Caco-2 (cell line): ENCODE data around the gene FGFRL1. TPM values are rescaled to one million over a fixed set of nuclear protein-coding genes. Genes with fewer than 3 reads are reported as not detected.

Experiments used
- BruUV-seq: library from RNA; stranded (reverse); fragments of 400-500 nt; replicated peaks from 2 replicates; lab custom pipeline; 2021; lab: Mats Ljungman, UMichigan
- CTCF ChIA-PET: fragments of 300-600 bp; sonication (Branson Sonifier 250); formaldehyde crosslinking; loops from one replicate; lab custom pipeline; 2022; ENCODE audit warnings: antibody characterized with exemption; lab: Charles Lee
- POLR2A ChIA-PET: fragments of 300-600 bp; sonication (Branson Sonifier 250); formaldehyde crosslinking; loops from one replicate; lab custom pipeline; 2022; ENCODE audit warnings: antibody characterized with exemption; lab: Charles Lee
- DNase-seq, 2 experiments: peaks; one replicate each; pipeline versions ENCODE4 v3.0.0 to v3.0.0-alpha.2; 2020 to 2022
- H3K27me3 ChIP-seq: replicated peaks from 2 replicates; pipeline ENCODE4 v1.6.0; 2011; ENCODE audit warnings: low read length; ENCODE audit not compliant: control insufficient read depth, insufficient read depth
- H3K36me3 ChIP-seq: 2 replicates; pipeline ENCODE4 v1.5.1; 2011; ENCODE audit warnings: low read length; ENCODE audit not compliant: control insufficient read depth, insufficient read depth
- H3K4me1 ChIP-seq: fragments of 250-450 bp; sonication (Bioruptor Pico); 2 replicates; pipeline ENCODE4 v1.5.1; 2020; ENCODE audit warnings: mild to moderate bottlenecking
- H3K4me3 ChIP-seq: 2 replicates; pipeline ENCODE4 v1.5.1; 2011; ENCODE audit warnings: low read depth, mild to moderate bottlenecking, control low read depth, low read length
- H3K9me3 ChIP-seq: fragments of 250-450 bp; sonication (Bioruptor Pico); 2 replicates; pipeline ENCODE4 v1.5.1; 2020; ENCODE audit warnings: mild to moderate bottlenecking, moderate library complexity
- H3K27ac Mint-ChIP-seq: one replicate; pipeline ENCODE4 v1.8.0; 2022; ENCODE audit warnings: mixed read lengths; ENCODE audit not compliant: unreplicated experiment
- H3K27me3 Mint-ChIP-seq: one replicate; pipeline ENCODE4 v1.8.0; 2022; ENCODE audit warnings: mixed read lengths; ENCODE audit not compliant: insufficient read depth, unreplicated experiment
- H3K36me3 Mint-ChIP-seq: one replicate; pipeline ENCODE4 v1.8.0; 2022; ENCODE audit warnings: mild to moderate bottlenecking, mixed read lengths; ENCODE audit not compliant: insufficient read depth, unreplicated experiment
- H3K4me1 Mint-ChIP-seq: one replicate; pipeline ENCODE4 v1.8.0; 2022; ENCODE audit warnings: low read depth, mixed read lengths; ENCODE audit not compliant: unreplicated experiment
- H3K4me3 Mint-ChIP-seq: one replicate; pipeline ENCODE4 v1.8.0; 2022; ENCODE audit warnings: mild to moderate bottlenecking, moderate library complexity, mixed read lengths; ENCODE audit not compliant: unreplicated experiment
- H3K9me3 Mint-ChIP-seq: one replicate; pipeline ENCODE4 v1.8.0; 2022; ENCODE audit warnings: mixed read lengths; ENCODE audit not compliant: unreplicated experiment
- CTCF ChIP-seq, 2 experiments: fragments of 200-600 bp in 1 of 2; IDR thresholded peaks; 1 replicate in 1 of 2; 2 replicates in 1 of 2; pipeline versions ENCODE4 v1.5.1 to v1.8.0; 2011 to 2022; ENCODE audit warnings: antibody characterized with exemption in 1 of 2, control low read depth in 1 of 2, inconsistent platforms in 1 of 2, low read depth in 1 of 2, low read length in 1 of 2, mild to moderate bottlenecking in 1 of 2, moderate library complexity in 1 of 2; ENCODE audit not compliant: insufficient read depth in 1 of 2, severe bottlenecking in 1 of 2, unreplicated experiment in 1 of 2
- intact Hi-C: fragments of 100-400 bp; cut with micrococcal nuclease; formaldehyde crosslinking; loops from one replicate; pipeline ENCODE4 v1.10.0; 2022; ENCODE audit not compliant: unreplicated experiment
- total RNA-seq: library from RNA; stranded (reverse); gene quantifications from 2 replicates; pipeline ENCODE4 v1.2.3, GENCODE V29; 2022

The FGFRL1 gene
- total RNA-seq, 1 experiment from 2014 or later = 26.0 TPM

GRCh38 chr4:1047976-1048772 is 36.7 kb downstream of the FGFRL1 start:
- BruUV-seq = no TSS peak
- no peak overlapping the region for H3K27ac Mint-ChIP-seq
- POLR2A ChIA-PET = no interaction called here

GRCh38 chr4:1048773-1049590 is 37.6 kb downstream of the FGFRL1 start:
- Histone ChIP-seq H3K27me3 (no peaks in the 10 kb centered on the region), H3K4me1 (peaks cover 21% of the 10 kb centered on the region), H3K36me3 (no peaks in the 10 kb centered on the region), H3K9me3 (no peaks in the 10 kb centered on the region), H3K4me3 (no peak overlapping the region)
- CTCF ChIA-PET = no interaction called here
- TF ChIP-seq CTCF (IDR thresholded peaks at IDR 0.05; ENCODE audit: insufficient read depth in 1 of 2, low read depth in 1 of 2, low read length in 1 of 2, severe bottlenecking in 1 of 2, unreplicated experiment in 1 of 2) = no peak
- no TSS peak for BruUV-seq
- Mint-ChIP-seq H3K27me3 (peaks cover 9% of the 10 kb centered on the region), H3K36me3 (no peaks in the 10 kb centered on the region), H3K4me1 (no peaks in the 10 kb centered on the region), H3K27ac (no peak overlapping the region), H3K9me3 (no peaks in the 10 kb centered on the region), H3K4me3 (no peak overlapping the region)
- POLR2A ChIA-PET = no interaction called here
- DNase-seq = peak in 1 of 2 experiments; percentile 29
- intact Hi-C loops = no loop called here

More at GRCh38 chr4:1047976-1048772, 36.7 kb downstream of the FGFRL1 start:
- Histone ChIP-seq H3K9me3 (no peaks in the 10 kb centered on the region), H3K4me1 (peaks cover 29% of the 10 kb centered on the region), H3K36me3 (no peaks in the 10 kb centered on the region), H3K4me3 (no peak overlapping the region), H3K27me3 (no peaks in the 10 kb centered on the region)
- H3K4me1 Mint-ChIP-seq = peaks cover 3% of the 10 kb centered on the region
- TF ChIP-seq CTCF (IDR thresholded peaks at IDR 0.05; ENCODE audit: insufficient read depth in 1 of 2, low read depth in 1 of 2, low read length in 1 of 2, severe bottlenecking in 1 of 2, unreplicated experiment in 1 of 2) = no peak
- no peak overlapping the region for H3K4me3 Mint-ChIP-seq
- H3K36me3 Mint-ChIP-seq = no peaks in the 10 kb centered on the region
- peak in 1 of 2 experiments; percentile 25 for DNase-seq
- intact Hi-C loops = no loop called here
- no peaks in the 10 kb centered on the region for H3K9me3 Mint-ChIP-seq
- CTCF ChIA-PET = interaction anchor here (0.5 kb wide), 1 partner anchor 961 kb away, joined by 3 read pairs; no protein-coding TSS in a partner anchor
- peaks cover 7% of the 10 kb centered on the region for H3K27me3 Mint-ChIP-seq

- Mint-ChIP-seq H3K9me3 (no peaks in the 10 kb centered on the region), H3K27me3 (peaks cover 9% of the 10 kb centered on the region), H3K27ac (no peak overlapping the region), H3K4me1 (no peaks in the 10 kb centered on the region), H3K36me3 (no peaks in the 10 kb centered on the region), H3K4me3 (no peak overlapping the region)
- Histone ChIP-seq H3K4me1 (peaks cover 15% of the 10 kb centered on the region), H3K36me3 (no peaks in the 10 kb centered on the region), H3K9me3 (no peaks in the 10 kb centered on the region), H3K4me3 (no peak overlapping the region), H3K27me3 (no peaks in the 10 kb centered on the region)
- POLR2A ChIA-PET = no interaction called here
- intact Hi-C loops = no loop called here
- no peak for DNase-seq
- no peak for TF ChIP-seq CTCF (IDR thresholded peaks at IDR 0.05; ENCODE audit: insufficient read depth in 1 of 2, low read depth in 1 of 2, low read length in 1 of 2, severe bottlenecking in 1 of 2, unreplicated experiment in 1 of 2)
- no TSS peak for BruUV-seq
- CTCF ChIA-PET = no interaction called here
These were observed 38.1 kb downstream of the FGFRL1 start for GRCh38 chr4:1049591-1049905.
